Measurements from ENCODE around the gene COG2. TPM values are rescaled to one million over a fixed set of nuclear protein-coding genes. Genes with fewer than 3 reads are reported as not detected.
"Not testable (repeated sequence)": the region's sequence is repeated elsewhere in the genome, so short reads cannot be mapped to it uniquely, and the experiment has no call there.

The COG2 gene
- polyA plus RNA-seq, 4 donors, result 16.2 to 35.8 (median 17.2) TPM

DNA sequence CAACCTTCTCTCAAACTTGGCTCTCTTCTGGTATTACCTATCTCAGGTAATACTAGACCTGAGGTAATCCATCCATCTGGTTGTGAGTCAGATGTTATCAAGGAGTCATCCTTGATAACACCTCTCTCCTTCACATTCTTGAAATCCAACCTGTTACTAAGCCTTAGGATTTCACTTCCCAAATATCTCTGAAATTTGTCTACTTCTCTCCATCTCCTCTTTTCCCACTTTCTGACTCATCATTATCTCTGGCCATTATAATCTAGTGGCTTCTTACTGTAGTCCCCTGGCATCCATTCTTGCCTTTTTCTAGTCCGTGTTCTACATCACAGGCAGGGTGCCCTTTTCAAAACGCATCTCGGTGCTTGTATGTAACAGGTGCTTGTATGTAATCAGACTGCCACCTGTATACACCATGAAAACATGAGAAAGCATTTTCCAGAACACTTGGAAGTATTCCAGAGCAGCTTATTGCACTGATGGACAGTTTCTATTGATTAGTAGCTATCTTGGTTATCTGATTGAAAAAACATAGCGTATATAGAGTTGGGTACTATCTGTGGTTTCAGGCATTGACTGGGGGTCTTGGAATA, 4.5 kb downstream of the COG2 start:
- 81 to 87% (median 84%) methylated on average over 4 of the region's 4 CpGs for WGBS, 3 donors
- peaks cover 0 to 3% (median 0%) of the 10 kb centered on the region in 3 donors for H3K36me3 ChIP-seq (ENCODE audit: control insufficient read depth in 3 of 3, insufficient read depth in 2 of 3, low read depth in 1 of 3, low read length in 3 of 3)
- peaks cover 0 to 2% (median 0%) of the 10 kb centered on the region in 3 donors for H3K27me3 ChIP-seq (ENCODE audit: control insufficient read depth in 3 of 3, insufficient read depth in 3 of 3, low read length in 3 of 3)
- no peak for DNase-seq
- no peak for FAIRE-seq
- H3K9me3 ChIP-seq (ENCODE audit: control insufficient read depth in 2 of 2, insufficient read depth in 1 of 2, low read depth in 1 of 2, low read length in 1 of 2), result no peaks in the 10 kb centered on the region
- H3K4me3 ChIP-seq (ENCODE audit: low read depth in 1 of 3, low read length in 3 of 3), result no peak overlapping the region
- peaks cover 0 to 8% (median 0%) of the 10 kb centered on the region in 3 donors for H3K4me1 ChIP-seq (ENCODE audit: control insufficient read depth in 3 of 3, insufficient read depth in 2 of 3, low read depth in 1 of 3, low read length in 2 of 3)
- no peak overlapping the region for H3K27ac ChIP-seq (ENCODE audit: low read depth in 1 of 3, low read length in 2 of 3)

DNA sequence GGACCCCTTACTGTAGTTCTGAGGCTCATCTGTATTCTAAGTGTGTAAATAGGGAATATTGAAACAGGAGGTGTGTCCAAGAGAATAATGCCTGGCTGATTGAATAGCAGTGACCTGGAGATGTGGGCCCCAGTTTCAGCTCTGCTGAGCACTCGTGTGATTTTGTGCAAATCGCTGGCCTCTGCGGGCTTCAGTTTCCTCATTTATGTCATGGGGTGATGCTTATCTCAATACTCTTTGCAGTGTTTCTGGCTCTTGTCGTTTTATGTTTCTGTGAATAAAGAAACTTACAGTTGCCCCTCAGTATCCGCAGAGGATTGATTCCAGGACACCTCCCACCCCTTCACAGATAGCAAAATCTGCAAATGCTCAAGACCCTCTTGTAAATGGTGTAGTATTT, 5.0 kb downstream of the COG2 start:
- DNase-seq (no peak), FAIRE-seq (no peak)
- Histone ChIP-seq H3K4me1 (ENCODE audit: control insufficient read depth in 3 of 3, insufficient read depth in 2 of 3, low read depth in 1 of 3, low read length in 2 of 3) (peaks cover 0 to 8% (median 0%) of the 10 kb centered on the region in 3 donors), H3K36me3 (ENCODE audit: control insufficient read depth in 3 of 3, insufficient read depth in 2 of 3, low read depth in 1 of 3, low read length in 3 of 3) (peaks cover 0 to 3% (median 0%) of the 10 kb centered on the region in 3 donors), H3K27ac (ENCODE audit: low read depth in 1 of 3, low read length in 2 of 3) (no peak overlapping the region), H3K27me3 (ENCODE audit: control insufficient read depth in 3 of 3, insufficient read depth in 3 of 3, low read length in 3 of 3) (no peaks in the 10 kb centered on the region), H3K9me3 (ENCODE audit: control insufficient read depth in 2 of 2, insufficient read depth in 1 of 2, low read depth in 1 of 2, low read length in 1 of 2) (no peaks in the 10 kb centered on the region), H3K4me3 (ENCODE audit: low read depth in 1 of 3, low read length in 3 of 3) (no peak overlapping the region)
- WGBS, 3 donors, result 62 to 76% (median 74%) methylated on average over 5 of the region's 5 CpGs

DNA sequence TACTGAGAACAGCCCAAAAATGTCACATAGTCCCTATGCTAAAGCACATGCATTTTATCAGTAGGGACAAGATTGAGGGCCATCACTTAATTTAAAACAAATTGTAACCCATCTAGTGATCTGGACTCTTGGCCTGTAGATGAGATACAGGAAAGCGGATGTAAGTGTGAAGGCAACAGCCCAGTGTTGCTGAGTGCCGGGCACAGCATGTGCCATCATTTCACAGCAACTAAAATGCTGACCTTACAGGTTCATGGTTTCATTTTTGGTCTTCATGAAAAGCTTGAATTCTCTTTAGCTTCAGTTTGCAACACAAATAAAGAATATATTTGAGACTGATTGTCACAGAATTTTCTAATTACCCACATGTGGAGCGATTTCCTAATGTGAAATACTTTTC, 5.8 kb downstream of the COG2 start:
- peaks cover 0 to 3% (median 0%) of the 10 kb centered on the region in 3 donors for H3K36me3 ChIP-seq (ENCODE audit: control insufficient read depth in 3 of 3, insufficient read depth in 2 of 3, low read depth in 1 of 3, low read length in 3 of 3)

DNA sequence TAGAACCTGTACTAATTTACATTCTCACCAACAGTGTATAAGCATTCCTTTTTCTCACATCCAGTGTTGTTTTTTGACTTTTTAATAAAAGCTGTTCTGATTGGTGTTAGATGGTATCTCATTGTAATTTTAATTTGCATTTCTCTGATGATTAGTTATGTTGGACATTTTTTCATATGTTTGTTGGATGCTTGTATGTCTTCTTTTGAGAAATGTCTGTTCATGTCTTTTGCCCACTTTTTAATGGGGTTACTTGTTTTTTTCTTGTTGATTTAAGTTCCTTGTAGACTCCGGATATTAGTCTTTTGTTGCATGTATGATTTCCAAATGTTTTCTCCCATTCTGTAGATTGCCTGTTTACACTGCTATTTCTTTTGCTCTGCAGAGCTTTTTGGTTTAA, 8.0 kb downstream of the COG2 start:
- FAIRE-seq (no peak), DNase-seq (no peak)
- WGBS, 3 donors, result 89 to 100% (median 98%) methylated on average over 1 of the region's 1 CpG
- Histone ChIP-seq H3K27ac (ENCODE audit: low read depth in 1 of 3, low read length in 2 of 3) (no peak overlapping the region), H3K27me3 (ENCODE audit: control insufficient read depth in 3 of 3, insufficient read depth in 3 of 3, low read length in 3 of 3) (no peaks in the 10 kb centered on the region), H3K4me3 (ENCODE audit: low read depth in 1 of 3, low read length in 3 of 3) (no peak overlapping the region), H3K36me3 (ENCODE audit: control insufficient read depth in 3 of 3, insufficient read depth in 2 of 3, low read depth in 1 of 3, low read length in 3 of 3) (peaks cover 0 to 5% (median 0%) of the 10 kb centered on the region in 3 donors), H3K9me3 (ENCODE audit: control insufficient read depth in 2 of 2, insufficient read depth in 1 of 2, low read depth in 1 of 2, low read length in 1 of 2) (peaks cover 0 to 4% of the 10 kb centered on the region in 2 donors), H3K4me1 (ENCODE audit: control insufficient read depth in 3 of 3, insufficient read depth in 2 of 3, low read depth in 1 of 3, low read length in 2 of 3) (no peaks in the 10 kb centered on the region)

More for the DNA sequence above, 5.8 kb downstream of the COG2 start:
- peaks cover 0 to 8% (median 0%) of the 10 kb centered on the region in 3 donors for H3K4me1 ChIP-seq (ENCODE audit: control insufficient read depth in 3 of 3, insufficient read depth in 2 of 3, low read depth in 1 of 3, low read length in 2 of 3)
- no peak overlapping the region for H3K4me3 ChIP-seq (ENCODE audit: low read depth in 1 of 3, low read length in 3 of 3)
- no peak overlapping the region for H3K27ac ChIP-seq (ENCODE audit: low read depth in 1 of 3, low read length in 2 of 3)
- no peaks in the 10 kb centered on the region for H3K27me3 ChIP-seq (ENCODE audit: control insufficient read depth in 3 of 3, insufficient read depth in 3 of 3, low read length in 3 of 3)
- FAIRE-seq (no peak), DNase-seq (no peak)
- peaks cover 0 to 2% of the 10 kb centered on the region in 2 donors for H3K9me3 ChIP-seq (ENCODE audit: control insufficient read depth in 2 of 2, insufficient read depth in 1 of 2, low read depth in 1 of 2, low read length in 1 of 2)
- WGBS, 3 donors, result 92 to 98% (median 93%) methylated on average over 3 of the region's 3 CpGs

DNA sequence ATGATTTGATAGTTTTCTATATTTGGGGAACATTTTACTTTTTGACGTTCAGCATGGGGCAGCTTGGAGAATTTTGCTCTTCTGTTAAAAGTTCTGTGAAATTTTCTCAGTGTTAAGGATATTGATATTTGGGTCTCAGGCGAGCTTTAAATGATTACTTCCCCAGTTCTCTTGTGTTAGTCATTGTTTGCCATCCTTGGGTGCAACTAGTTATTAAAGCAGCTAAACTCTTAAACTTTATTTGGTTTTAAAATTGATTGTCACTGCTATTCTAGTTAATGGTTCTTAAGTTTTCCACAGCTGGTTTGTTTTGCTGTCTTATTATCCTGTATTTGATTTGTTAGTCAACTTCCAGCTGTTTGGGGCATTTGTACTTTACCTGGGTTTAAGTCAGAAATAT, 9.0 kb downstream of the COG2 start:
- Histone ChIP-seq H3K4me1 (ENCODE audit: control insufficient read depth in 3 of 3, insufficient read depth in 2 of 3, low read depth in 1 of 3, low read length in 2 of 3) (no peaks in the 10 kb centered on the region), H3K36me3 (ENCODE audit: control insufficient read depth in 3 of 3, insufficient read depth in 2 of 3, low read depth in 1 of 3, low read length in 3 of 3) (peaks cover 0 to 2% (median 0%) of the 10 kb centered on the region in 3 donors), H3K9me3 (ENCODE audit: control insufficient read depth in 2 of 2, insufficient read depth in 1 of 2, low read depth in 1 of 2, low read length in 1 of 2) (peaks cover 0 to 4% of the 10 kb centered on the region in 2 donors), H3K27me3 (ENCODE audit: control insufficient read depth in 3 of 3, insufficient read depth in 3 of 3, low read length in 3 of 3) (no peaks in the 10 kb centered on the region), H3K4me3 (ENCODE audit: low read depth in 1 of 3, low read length in 3 of 3) (no peak overlapping the region), H3K27ac (ENCODE audit: low read depth in 1 of 3, low read length in 2 of 3) (no peak overlapping the region)
- FAIRE-seq (no peak), DNase-seq (no peak)
- 93 to 97% (median 95%) methylated on average over 2 of the region's 2 CpGs for WGBS, 3 donors

DNA sequence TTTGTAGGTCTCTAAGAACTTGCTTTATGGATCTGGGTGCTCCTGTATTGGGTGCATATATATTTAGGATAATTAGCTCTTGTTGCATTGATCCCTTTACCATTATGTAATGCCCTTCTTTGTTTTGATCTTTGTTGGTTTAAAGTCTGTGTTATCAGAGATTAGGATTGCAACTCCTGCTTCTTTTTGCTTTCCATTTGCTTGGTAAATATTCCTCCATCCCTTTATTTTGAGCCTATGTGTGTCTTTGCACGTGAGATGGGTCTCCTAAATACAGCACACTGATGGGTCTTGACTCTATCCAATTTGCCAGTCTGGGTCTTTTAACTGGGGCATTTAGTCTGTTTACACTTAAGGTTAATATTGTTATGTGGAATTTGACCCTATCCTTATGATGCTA, 14.4 kb downstream of the COG2 start:
- not testable (repeated sequence) for H3K27me3 ChIP-seq (ENCODE audit: control insufficient read depth in 3 of 3, insufficient read depth in 3 of 3, low read length in 3 of 3); H3K4me3 ChIP-seq (ENCODE audit: low read depth in 1 of 3, low read length in 3 of 3); DNase-seq; H3K9me3 ChIP-seq (ENCODE audit: control insufficient read depth in 2 of 2, insufficient read depth in 1 of 2, low read depth in 1 of 2, low read length in 1 of 2); H3K4me1 ChIP-seq (ENCODE audit: control insufficient read depth in 3 of 3, insufficient read depth in 2 of 3, low read depth in 1 of 3, low read length in 2 of 3); H3K27ac ChIP-seq (ENCODE audit: low read depth in 1 of 3, low read length in 2 of 3); FAIRE-seq
- WGBS, 3 donors, result 89 to 94% (median 94%) methylated on average over 1 of the region's 1 CpG
- peaks cover 2 to 10% (median 2%) of the 10 kb centered on the region in 3 donors for H3K36me3 ChIP-seq (ENCODE audit: control insufficient read depth in 3 of 3, insufficient read depth in 2 of 3, low read depth in 1 of 3, low read length in 3 of 3)

DNA sequence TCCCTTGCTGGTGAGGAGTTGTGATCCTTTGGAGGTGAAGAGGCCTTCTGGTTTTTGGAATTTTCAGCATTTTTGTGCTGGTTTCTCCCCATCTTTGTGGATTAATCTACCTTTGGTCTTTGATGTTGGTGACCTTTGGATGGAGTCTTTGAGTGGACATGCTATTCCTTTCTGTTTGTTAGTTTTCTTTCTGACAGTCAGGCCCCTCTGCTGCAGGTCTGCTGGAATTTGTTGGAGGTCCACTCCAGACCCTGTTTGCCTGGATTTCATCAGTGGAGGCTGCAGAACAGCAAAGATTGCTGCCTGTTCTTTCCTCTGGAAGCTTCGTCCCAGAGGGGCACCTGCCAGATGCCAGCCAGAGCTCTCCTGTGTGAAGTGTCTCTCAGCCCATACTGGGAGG, 15.8 kb downstream of the COG2 start:
- not testable (repeated sequence) for H3K9me3 ChIP-seq (ENCODE audit: control insufficient read depth in 2 of 2, insufficient read depth in 1 of 2, low read depth in 1 of 2, low read length in 1 of 2); H3K4me1 ChIP-seq (ENCODE audit: control insufficient read depth in 3 of 3, insufficient read depth in 2 of 3, low read depth in 1 of 3, low read length in 2 of 3); H3K4me3 ChIP-seq (ENCODE audit: low read depth in 1 of 3, low read length in 3 of 3); DNase-seq; FAIRE-seq; H3K27ac ChIP-seq (ENCODE audit: low read depth in 1 of 3, low read length in 2 of 3); H3K27me3 ChIP-seq (ENCODE audit: control insufficient read depth in 3 of 3, insufficient read depth in 3 of 3, low read length in 3 of 3)
- WGBS, 3 donors, result 64 to 93% (median 83%) methylated on average over 1 of the region's 1 CpG
- H3K36me3 ChIP-seq (ENCODE audit: control insufficient read depth in 3 of 3, insufficient read depth in 2 of 3, low read depth in 1 of 3, low read length in 3 of 3), result peaks cover 2 to 10% (median 3%) of the 10 kb centered on the region in 3 donors

DNA sequence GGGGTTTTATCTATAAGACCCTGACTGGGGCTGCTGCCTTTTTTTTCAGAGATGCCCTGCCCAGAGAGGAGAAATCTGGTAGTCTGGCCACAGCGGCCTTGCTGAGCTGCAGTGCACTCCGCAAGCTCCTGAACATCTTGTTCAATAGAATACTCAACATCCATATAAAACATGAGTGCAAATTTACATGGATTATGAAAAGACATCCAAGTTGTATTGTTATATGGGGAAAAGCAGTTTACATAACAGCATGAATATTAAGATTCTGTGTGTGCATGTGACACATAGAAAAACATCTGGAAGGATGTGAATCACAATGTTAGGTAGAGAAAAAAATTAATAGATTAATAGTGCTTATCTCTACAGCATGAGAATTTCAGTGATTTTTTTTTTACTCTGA, 16.4 kb downstream of the COG2 start:
- Histone ChIP-seq H3K27me3 (ENCODE audit: control insufficient read depth in 3 of 3, insufficient read depth in 3 of 3, low read length in 3 of 3) (no peaks in the 10 kb centered on the region), H3K4me1 (ENCODE audit: control insufficient read depth in 3 of 3, insufficient read depth in 2 of 3, low read depth in 1 of 3, low read length in 2 of 3) (no peaks in the 10 kb centered on the region), H3K36me3 (ENCODE audit: control insufficient read depth in 3 of 3, insufficient read depth in 2 of 3, low read depth in 1 of 3, low read length in 3 of 3) (peaks cover 2 to 9% (median 4%) of the 10 kb centered on the region in 3 donors), H3K27ac (ENCODE audit: low read depth in 1 of 3, low read length in 2 of 3) (no peak overlapping the region), H3K9me3 (ENCODE audit: control insufficient read depth in 2 of 2, insufficient read depth in 1 of 2, low read depth in 1 of 2, low read length in 1 of 2) (no peaks in the 10 kb centered on the region), H3K4me3 (ENCODE audit: low read depth in 1 of 3, low read length in 3 of 3) (no peak overlapping the region)
- DNase-seq, result no peak
- FAIRE-seq, result no peak
- WGBS, 3 donors, result 95 to 98% (median 95%) methylated on average over 2 of the region's 2 CpGs

DNA sequence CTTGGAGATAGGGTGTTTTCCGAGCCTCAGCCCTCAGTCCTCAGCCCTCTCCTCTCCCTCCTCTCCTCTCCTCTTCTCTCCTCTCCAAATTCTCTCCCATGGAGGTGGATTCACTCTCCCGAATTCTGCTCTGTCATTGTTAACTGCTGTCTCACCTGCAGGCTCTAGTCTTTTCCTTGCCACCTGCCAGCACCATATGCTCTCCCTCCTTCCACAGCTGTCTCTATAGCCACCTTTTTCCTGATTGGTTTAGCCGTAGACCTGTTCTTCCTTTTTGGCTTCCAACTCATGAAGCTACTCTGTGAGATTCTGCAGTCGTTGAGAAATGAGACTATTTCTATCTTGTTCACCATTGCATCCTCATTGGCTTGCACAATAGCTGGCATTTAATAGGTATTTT, 19.7 kb downstream of the COG2 start:
- H3K36me3 ChIP-seq (ENCODE audit: control insufficient read depth in 3 of 3, insufficient read depth in 2 of 3, low read depth in 1 of 3, low read length in 3 of 3), result peaks cover 4 to 22% (median 17%) of the 10 kb centered on the region in 3 donors
- WGBS, 3 donors, result 76 to 88% (median 86%) methylated on average over 4 of the region's 4 CpGs
- H3K27me3 ChIP-seq (ENCODE audit: control insufficient read depth in 3 of 3, insufficient read depth in 3 of 3, low read length in 3 of 3), result no peaks in the 10 kb centered on the region
- H3K27ac ChIP-seq (ENCODE audit: low read depth in 1 of 3, low read length in 2 of 3), result no peak overlapping the region
- H3K9me3 ChIP-seq (ENCODE audit: control insufficient read depth in 2 of 2, insufficient read depth in 1 of 2, low read depth in 1 of 2, low read length in 1 of 2), result no peaks in the 10 kb centered on the region
- H3K4me3 ChIP-seq (ENCODE audit: low read depth in 1 of 3, low read length in 3 of 3), result no peak overlapping the region
- H3K4me1 ChIP-seq (ENCODE audit: control insufficient read depth in 3 of 3, insufficient read depth in 2 of 3, low read depth in 1 of 3, low read length in 2 of 3), result no peaks in the 10 kb centered on the region
- DNase-seq, result no peak
- FAIRE-seq, result no peak
